ENCODE measurements around the gene RAD51B.

- TF ChIP-seq CTCF (IDR thresholded peaks at IDR 0.05), result no peak
- no peak for TF ChIP-seq POLR2A (IDR thresholded peaks at IDR 0.05)
Measured at GRCh38 chr14:68208218-68208617, 388.6 kb downstream of the RAD51B start.

Data from tibial nerve (tissue), 3 donors.